ENCODE data around the gene LAMA4.

DNA sequence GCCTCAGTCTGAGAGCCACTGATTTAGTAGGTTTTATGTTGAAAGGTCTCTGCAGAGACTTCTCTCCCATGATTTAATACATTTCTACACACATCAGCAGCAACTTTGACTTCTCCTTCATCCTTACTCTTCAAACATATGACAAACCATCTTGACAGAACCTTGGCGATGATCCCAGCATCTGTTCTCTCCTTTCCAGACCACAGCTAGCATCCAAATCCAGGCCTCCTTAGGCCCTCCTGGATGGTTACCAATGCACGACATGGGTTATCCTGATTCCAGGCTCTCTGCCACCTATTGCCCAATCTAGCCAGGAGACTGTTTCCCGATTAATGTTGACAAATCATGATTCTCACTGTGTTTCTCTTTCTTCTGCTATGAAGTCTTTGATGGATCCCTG, 16.8 kb downstream of the LAMA4 start:
- TF ChIP-seq, protein P1, sequence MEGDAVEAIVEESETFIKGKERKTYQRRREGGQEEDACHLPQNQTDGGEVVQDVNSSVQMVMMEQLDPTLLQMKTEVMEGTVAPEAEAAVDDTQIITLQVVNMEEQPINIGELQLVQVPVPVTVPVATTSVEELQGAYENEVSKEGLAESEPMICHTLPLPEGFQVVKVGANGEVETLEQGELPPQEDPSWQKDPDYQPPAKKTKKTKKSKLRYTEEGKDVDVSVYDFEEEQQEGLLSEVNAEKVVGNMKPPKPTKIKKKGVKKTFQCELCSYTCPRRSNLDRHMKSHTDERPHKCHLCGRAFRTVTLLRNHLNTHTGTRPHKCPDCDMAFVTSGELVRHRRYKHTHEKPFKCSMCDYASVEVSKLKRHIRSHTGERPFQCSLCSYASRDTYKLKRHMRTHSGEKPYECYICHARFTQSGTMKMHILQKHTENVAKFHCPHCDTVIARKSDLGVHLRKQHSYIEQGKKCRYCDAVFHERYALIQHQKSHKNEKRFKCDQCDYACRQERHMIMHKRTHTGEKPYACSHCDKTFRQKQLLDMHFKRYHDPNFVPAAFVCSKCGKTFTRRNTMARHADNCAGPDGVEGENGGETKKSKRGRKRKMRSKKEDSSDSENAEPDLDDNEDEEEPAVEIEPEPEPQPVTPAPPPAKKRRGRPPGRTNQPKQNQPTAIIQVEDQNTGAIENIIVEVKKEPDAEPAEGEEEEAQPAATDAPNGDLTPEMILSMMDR (IDR thresholded peaks at IDR 0.05): no peak
- TF ChIP-seq POLR2A (IDR thresholded peaks at IDR 0.05): no peak
